ENCODE data around the gene DCTN4. TPM values are rescaled to one million over a fixed set of nuclear protein-coding genes. Genes with fewer than 3 reads are reported as not detected.

DCTN4 gene
- polyA plus RNA-seq, 3 donors: 14.6 to 34.4 (median 16.3) TPM

DNA sequence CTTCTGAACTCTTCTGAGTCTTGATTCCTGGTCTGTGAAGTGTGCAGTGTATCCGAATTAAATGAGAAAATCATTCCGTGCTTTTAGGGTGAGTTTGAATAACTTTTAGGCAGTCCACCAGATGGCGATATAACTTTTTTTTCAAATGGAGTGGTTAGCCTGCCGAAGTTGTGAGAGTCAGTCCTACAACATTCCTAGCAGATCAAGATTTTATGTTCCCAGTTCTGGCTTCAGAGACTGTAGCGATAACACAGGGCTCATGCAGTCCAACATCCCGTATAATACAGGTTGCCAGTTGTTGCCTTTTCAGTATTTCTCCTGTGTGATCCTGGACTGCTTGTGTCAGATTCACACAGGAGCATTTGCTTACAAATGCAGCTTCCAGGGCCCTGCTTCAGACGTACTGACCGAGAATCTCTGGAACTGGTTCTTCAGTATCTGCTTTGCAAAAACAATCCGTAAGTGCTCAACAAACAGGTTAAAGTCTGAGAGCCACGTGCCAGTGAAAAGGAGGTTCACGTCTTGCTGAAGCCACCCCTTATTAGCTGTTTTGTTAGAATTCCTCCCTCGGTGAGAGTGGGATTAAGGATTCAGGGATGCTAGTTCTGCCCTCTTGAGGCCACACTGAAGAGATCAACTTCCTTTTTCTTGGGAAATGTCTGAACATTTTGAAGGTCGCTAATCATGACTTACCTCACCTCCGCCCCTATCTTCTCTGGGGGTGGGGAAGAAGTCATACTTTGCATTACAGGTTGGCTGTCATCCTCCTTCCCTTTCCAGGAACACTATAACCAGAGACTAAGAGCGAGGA is 42.5 kb upstream of the DCTN4 start:
- Histone ChIP-seq H3K79me2 (ENCODE audit: insufficient read depth, low read length) (peaks cover under 1% of the 10 kb centered on the region), H3K4me3 (replicated peaks in 1 of 3; ENCODE audit: low read depth in 2 of 3, low read length in 3 of 3) (peak overlapping the region; percentile 29 to 67 (median 43)), H3K4me1 (ENCODE audit: control insufficient read depth in 1 of 2, insufficient read depth in 2 of 2, low read length in 2 of 2) (peaks cover 8 to 11% of the 10 kb centered on the region in 2 donors), H4K20me1 (ENCODE audit: insufficient read depth, low read length) (peaks cover under 1% of the 10 kb centered on the region), H3K4me2 (replicated peaks; ENCODE audit: extremely low read depth, low read length, poor library complexity, severe bottlenecking) (peak overlapping the region; percentile 64), H3K27me3 (ENCODE audit: control insufficient read depth in 2 of 2, insufficient read depth in 2 of 2, low read length in 2 of 2) (no peaks in the 10 kb centered on the region), H3K27ac (ENCODE audit: low read depth in 1 of 2, low read length in 2 of 2) (peak overlapping the region in 1 of 2 donors; percentile 31), H2AFZ (ENCODE audit: insufficient read depth, low read depth, low read length, poor library complexity, severe bottlenecking) (peak overlapping the region; percentile 68), H3K9me3 (replicated peaks in 1 of 2; ENCODE audit: control insufficient read depth in 1 of 2, insufficient read depth in 1 of 2, low read length in 2 of 2) (no peaks in the 10 kb centered on the region), H3K36me3 (replicated peaks in 1 of 2; ENCODE audit: control insufficient read depth in 1 of 2, insufficient read depth in 2 of 2, low read length in 2 of 2) (peaks cover 7 to 38% of the 10 kb centered on the region in 2 donors), H3K9ac (ENCODE audit: insufficient read depth, low read length, poor library complexity, severe bottlenecking) (peak overlapping the region; percentile 8)
- H3K27ac Mint-ChIP-seq: peak overlapping the region in 4 of 7 donors; percentile 23 to 54 (median 39)
- peaks cover 0 to 3% (median 0%) of the 10 kb centered on the region in 3 donors for H3K27me3 Mint-ChIP-seq (ENCODE audit: low read depth in 3 of 3)
- 8% methylated on average over 5 of the region's 15 CpGs for WGBS (ENCODE audit: insufficient coverage)
- H3K36me3 Mint-ChIP-seq: peaks cover 19 to 24% of the 10 kb centered on the region in 2 donors
- intact Hi-C loops (cut with micrococcal nuclease): loop anchor here in 1 of 2 donors (5.0 kb wide), 1 partner anchor 41 kb away; no protein-coding TSS in a partner anchor
- H3K9me3 Mint-ChIP-seq: peaks cover 0 to 4% (median 2%) of the 10 kb centered on the region in 7 donors
- H3K4me3 Mint-ChIP-seq: peak overlapping the region; percentile 66 to 87
- peaks cover 13% of the 10 kb centered on the region for H3K4me1 Mint-ChIP-seq
- TF ChIP-seq, protein P1, sequence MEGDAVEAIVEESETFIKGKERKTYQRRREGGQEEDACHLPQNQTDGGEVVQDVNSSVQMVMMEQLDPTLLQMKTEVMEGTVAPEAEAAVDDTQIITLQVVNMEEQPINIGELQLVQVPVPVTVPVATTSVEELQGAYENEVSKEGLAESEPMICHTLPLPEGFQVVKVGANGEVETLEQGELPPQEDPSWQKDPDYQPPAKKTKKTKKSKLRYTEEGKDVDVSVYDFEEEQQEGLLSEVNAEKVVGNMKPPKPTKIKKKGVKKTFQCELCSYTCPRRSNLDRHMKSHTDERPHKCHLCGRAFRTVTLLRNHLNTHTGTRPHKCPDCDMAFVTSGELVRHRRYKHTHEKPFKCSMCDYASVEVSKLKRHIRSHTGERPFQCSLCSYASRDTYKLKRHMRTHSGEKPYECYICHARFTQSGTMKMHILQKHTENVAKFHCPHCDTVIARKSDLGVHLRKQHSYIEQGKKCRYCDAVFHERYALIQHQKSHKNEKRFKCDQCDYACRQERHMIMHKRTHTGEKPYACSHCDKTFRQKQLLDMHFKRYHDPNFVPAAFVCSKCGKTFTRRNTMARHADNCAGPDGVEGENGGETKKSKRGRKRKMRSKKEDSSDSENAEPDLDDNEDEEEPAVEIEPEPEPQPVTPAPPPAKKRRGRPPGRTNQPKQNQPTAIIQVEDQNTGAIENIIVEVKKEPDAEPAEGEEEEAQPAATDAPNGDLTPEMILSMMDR (IDR thresholded peaks at IDR 0.05): peak; percentile 74
- peak in 2 of 3 donors; percentile 43 to 52 for DNase-seq

DNA sequence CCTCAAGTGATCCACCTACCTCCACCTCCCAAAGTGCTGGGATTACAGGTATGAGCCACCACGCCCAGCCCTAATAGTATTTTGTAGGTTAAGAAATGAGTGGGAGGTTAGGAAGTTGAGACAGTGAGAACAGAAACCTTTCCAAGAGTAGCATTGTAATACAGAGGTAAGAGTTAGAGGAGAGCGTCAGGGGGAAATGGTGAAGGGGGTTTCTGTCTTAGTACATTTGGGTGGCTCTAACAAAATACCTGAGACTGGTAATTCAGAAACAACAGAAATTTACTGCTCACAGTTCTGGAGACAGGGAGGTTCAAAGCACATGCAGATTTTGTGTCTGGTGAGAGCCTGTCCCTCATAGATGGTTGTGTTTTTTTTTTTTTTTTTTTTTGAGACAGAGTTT is 38.6 kb upstream of the DCTN4 start:
- no peak overlapping the region for H3K4me2 ChIP-seq (replicated peaks; ENCODE audit: extremely low read depth, low read length, poor library complexity, severe bottlenecking)
- no peak overlapping the region for H3K27ac ChIP-seq (ENCODE audit: low read depth in 1 of 2, low read length in 2 of 2)
- H3K27ac Mint-ChIP-seq: peak overlapping the region in 1 of 7 donors; percentile 68
- peaks cover 39% of the 10 kb centered on the region for H3K79me2 ChIP-seq (ENCODE audit: insufficient read depth, low read length)
- peaks cover 23 to 40% of the 10 kb centered on the region in 2 donors for H3K36me3 ChIP-seq (replicated peaks in 1 of 2; ENCODE audit: control insufficient read depth in 1 of 2, insufficient read depth in 2 of 2, low read length in 2 of 2)
- no peaks in the 10 kb centered on the region for H3K27me3 ChIP-seq (ENCODE audit: control insufficient read depth in 2 of 2, insufficient read depth in 2 of 2, low read length in 2 of 2)
- H3K4me1 Mint-ChIP-seq: peaks cover 20% of the 10 kb centered on the region
- peaks cover 11% of the 10 kb centered on the region for H4K20me1 ChIP-seq (ENCODE audit: insufficient read depth, low read length)
- H3K4me3 Mint-ChIP-seq: no peak overlapping the region
- H3K9me3 Mint-ChIP-seq: no peaks in the 10 kb centered on the region
- TF ChIP-seq, protein P1 (IDR thresholded peaks at IDR 0.05): no peak
- H2AFZ ChIP-seq (ENCODE audit: insufficient read depth, low read depth, low read length, poor library complexity, severe bottlenecking): no peak overlapping the region
- peaks cover 0 to 3% (median 0%) of the 10 kb centered on the region in 3 donors for H3K27me3 Mint-ChIP-seq (ENCODE audit: low read depth in 3 of 3)
- 92% methylated on average over 1 of the region's 2 CpGs for WGBS (ENCODE audit: insufficient coverage)
- H3K4me3 ChIP-seq (replicated peaks in 1 of 3; ENCODE audit: low read depth in 2 of 3, low read length in 3 of 3): no peak overlapping the region
- H3K9me3 ChIP-seq (replicated peaks in 1 of 2; ENCODE audit: control insufficient read depth in 1 of 2, insufficient read depth in 1 of 2, low read length in 2 of 2): no peaks in the 10 kb centered on the region
- intact Hi-C loops (cut with micrococcal nuclease): no loop called here
- DNase-seq: no peak
- H3K36me3 Mint-ChIP-seq: peaks cover 42 to 49% of the 10 kb centered on the region in 2 donors
- H3K4me1 ChIP-seq (ENCODE audit: control insufficient read depth in 1 of 2, insufficient read depth in 2 of 2, low read length in 2 of 2): peaks cover 8 to 11% of the 10 kb centered on the region in 2 donors
- no peak overlapping the region for H3K9ac ChIP-seq (ENCODE audit: insufficient read depth, low read length, poor library complexity, severe bottlenecking)

All from CD14-positive monocyte (primary cell).